WTC11 (cell line): ENCODE measurements around the gene GANAB. TPM values are rescaled to one million over a fixed set of nuclear protein-coding genes. Genes with fewer than 3 reads are reported as not detected.

Experiments
- ATF1 ChIP-seq: sonication (generic); formaldehyde crosslinking; IDR thresholded peaks from 2 replicates; pipeline ENCODE4 v1.8.1; 2023; ENCODE audit warnings: mild to moderate bottlenecking, moderate library complexity, missing genetic modification reagents
- ATF2 ChIP-seq: sonication (generic); formaldehyde crosslinking; IDR thresholded peaks from 2 replicates; pipeline ENCODE4 v1.8.1; 2022; ENCODE audit warnings: low read depth, missing genetic modification reagents, borderline replicate concordance
- ATF3 ChIP-seq: sonication (generic); formaldehyde crosslinking; conservative IDR thresholded peaks from 2 replicates; pipeline ENCODE4 v1.8.1; 2022; ENCODE audit warnings: mild to moderate bottlenecking, missing genetic modification reagents
- ETV6 ChIP-seq: sonication (generic); formaldehyde crosslinking; IDR thresholded peaks from 2 replicates; pipeline ENCODE4 v1.8.1; 2022; ENCODE audit warnings: mild to moderate bottlenecking, missing genetic modification reagents
- JUN ChIP-seq: sonication (generic); formaldehyde crosslinking; IDR thresholded peaks from 2 replicates; pipeline ENCODE4 v1.8.0; 2023; ENCODE audit warnings: mild to moderate bottlenecking, missing genetic modification reagents
- MXD4 ChIP-seq: fragments of 250-450 bp; sonication (Bioruptor Pico); IDR thresholded peaks from 2 replicates; pipeline ENCODE4 v1.8.0; 2021; ENCODE audit warnings: mild to moderate bottlenecking, moderate library complexity, borderline replicate concordance
- MYBL2 ChIP-seq: sonication (generic); formaldehyde crosslinking; IDR thresholded peaks from 2 replicates; pipeline ENCODE4 v1.8.1; 2023; ENCODE audit warnings: mild to moderate bottlenecking, moderate library complexity, missing genetic modification reagents
- RORB ChIP-seq: fragments of 250-450 bp; sonication (Bioruptor Pico); IDR thresholded peaks from 2 replicates; pipeline ENCODE4 v1.9.0; 2021; ENCODE audit warnings: mild to moderate bottlenecking
- SMAD3 ChIP-seq: sonication (generic); formaldehyde crosslinking; IDR thresholded peaks from 2 replicates; pipeline ENCODE4 v1.8.0; 2022; ENCODE audit warnings: missing genetic modification reagents, mild to moderate bottlenecking, borderline replicate concordance
- SMAD4 ChIP-seq: sonication (generic); formaldehyde crosslinking; IDR thresholded peaks from 2 replicates; pipeline ENCODE4 v1.8.0; 2022; ENCODE audit warnings: mild to moderate bottlenecking, missing genetic modification reagents
- TCF7 ChIP-seq: sonication (generic); formaldehyde crosslinking; IDR thresholded peaks from 2 replicates; pipeline ENCODE4 v1.8.0; 2022; ENCODE audit warnings: mild to moderate bottlenecking, low read depth, missing genetic modification reagents, moderate library complexity
- TP53 ChIP-seq: sonication (generic); formaldehyde crosslinking; IDR thresholded peaks from 2 replicates; pipeline ENCODE4 v1.8.1; 2023; ENCODE audit warnings: mild to moderate bottlenecking, missing genetic modification reagents
- USF2 ChIP-seq: sonication (generic); formaldehyde crosslinking; IDR thresholded peaks from 2 replicates; pipeline ENCODE4 v1.8.1; 2023; ENCODE audit warnings: mild to moderate bottlenecking, missing genetic modification reagents, moderate library complexity
- ZNF121 ChIP-seq: sonication (generic); formaldehyde crosslinking; IDR thresholded peaks from 2 replicates; pipeline ENCODE4 v1.8.0; 2023; ENCODE audit warnings: missing genetic modification reagents
- ZNF219 ChIP-seq: sonication (generic); formaldehyde crosslinking; IDR thresholded peaks from 2 replicates; pipeline ENCODE4 v1.8.0; 2023; ENCODE audit warnings: missing genetic modification reagents, mild to moderate bottlenecking, borderline replicate concordance
- ZNF317 ChIP-seq: sonication (generic); formaldehyde crosslinking; IDR thresholded peaks from 2 replicates; pipeline ENCODE4 v1.8.1; 2023; ENCODE audit warnings: low read depth, mild to moderate bottlenecking, moderate library complexity, missing genetic modification reagents, borderline replicate concordance
- total RNA-seq: library from RNA; stranded (reverse); gene quantifications from 3 replicates; pipeline ENCODE4 v1.2.3, GENCODE V29; 2021
- TF ChIP-seq, protein P1 (sequence below): sonication (generic); formaldehyde crosslinking; IDR thresholded peaks from 2 replicates; pipeline ENCODE4 v1.8.0; 2022; ENCODE audit warnings: mild to moderate bottlenecking, missing genetic modification reagents
- TF ChIP-seq, protein P2 (sequence below): sonication (generic); formaldehyde crosslinking; IDR thresholded peaks from 2 replicates; pipeline ENCODE4 v1.8.0; 2023; ENCODE audit warnings: mild to moderate bottlenecking, missing genetic modification reagents
- TF ChIP-seq, protein P3 (sequence below): fragments of 200-600 bp; IDR thresholded peaks from 2 replicates; pipeline ENCODE4 v1.8.0; 2022; ENCODE audit warnings: antibody characterized with exemption
- TF ChIP-seq, protein P4 (sequence below): sonication (generic); formaldehyde crosslinking; IDR thresholded peaks from 2 replicates; pipeline ENCODE4 v1.8.0; 2022; ENCODE audit warnings: mild to moderate bottlenecking, missing genetic modification reagents
- TF ChIP-seq, protein P5 (sequence below): sonication (generic); formaldehyde crosslinking; IDR thresholded peaks from 2 replicates; pipeline ENCODE4 v1.8.0; 2023; ENCODE audit warnings: missing genetic modification reagents

GANAB gene
- total RNA-seq, 1 experiment from 2014 or later: 327 TPM

DNA sequence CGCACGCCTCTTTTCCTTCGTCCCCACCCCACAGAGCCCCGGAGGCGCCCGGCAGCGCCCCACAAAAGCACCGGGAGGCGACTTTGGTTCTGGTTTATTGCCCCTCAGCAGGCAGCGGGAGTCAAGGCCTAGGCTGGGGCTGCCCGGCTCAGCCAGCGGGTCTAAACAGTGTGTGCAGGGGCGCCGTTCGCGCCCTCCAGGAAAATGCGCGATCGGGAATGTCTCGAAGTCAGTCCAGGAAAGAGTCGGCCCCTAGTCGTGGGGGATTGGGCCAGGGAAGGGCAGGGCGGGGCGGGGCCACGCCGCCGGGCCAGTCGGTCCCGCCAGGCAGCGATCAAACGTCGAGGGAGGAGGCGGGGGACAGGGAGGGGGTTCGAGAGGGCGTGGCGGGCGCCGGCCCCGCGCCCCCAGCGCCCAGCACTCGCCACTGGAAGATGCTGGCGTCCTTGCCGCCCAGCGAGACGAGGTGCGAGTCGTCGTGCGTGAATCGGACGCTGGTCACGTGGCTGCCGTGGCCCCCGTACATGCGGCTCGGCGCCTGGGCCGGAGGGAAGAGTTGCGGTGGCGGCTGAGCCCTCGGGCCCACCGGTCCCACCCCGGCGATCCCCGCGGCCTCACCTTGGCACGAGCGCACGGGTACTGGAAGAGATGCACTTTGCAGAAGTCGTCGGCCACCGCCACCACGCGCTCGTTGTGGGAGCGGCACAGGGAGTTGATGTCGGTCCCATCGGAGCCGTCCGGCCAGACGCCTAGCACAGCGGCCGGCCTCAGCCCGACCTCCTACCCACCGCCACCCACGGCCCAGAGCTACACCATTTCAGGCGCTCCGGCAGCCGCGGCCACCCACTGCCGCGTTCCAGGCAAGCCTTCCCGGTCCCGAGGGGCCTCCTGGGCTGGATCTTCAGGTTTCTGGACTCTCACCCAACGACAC is 44.0 kb downstream of the GANAB start (continued):
- TF ChIP-seq, protein P1, sequence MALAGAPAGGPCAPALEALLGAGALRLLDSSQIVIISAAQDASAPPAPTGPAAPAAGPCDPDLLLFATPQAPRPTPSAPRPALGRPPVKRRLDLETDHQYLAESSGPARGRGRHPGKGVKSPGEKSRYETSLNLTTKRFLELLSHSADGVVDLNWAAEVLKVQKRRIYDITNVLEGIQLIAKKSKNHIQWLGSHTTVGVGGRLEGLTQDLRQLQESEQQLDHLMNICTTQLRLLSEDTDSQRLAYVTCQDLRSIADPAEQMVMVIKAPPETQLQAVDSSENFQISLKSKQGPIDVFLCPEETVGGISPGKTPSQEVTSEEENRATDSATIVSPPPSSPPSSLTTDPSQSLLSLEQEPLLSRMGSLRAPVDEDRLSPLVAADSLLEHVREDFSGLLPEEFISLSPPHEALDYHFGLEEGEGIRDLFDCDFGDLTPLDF: peak; percentile 76; the same call in 1 of the 2 replicates
- peak; percentile 21; the same call in 1 of the 2 replicates for TF ChIP-seq ATF1
- no peak for TF ChIP-seq ATF3 (CRISPR knock-in tag)
- TF ChIP-seq MYBL2 (CRISPR knock-in tag): peak; percentile 88; the same call in 1 of the 2 replicates
- TF ChIP-seq, protein P2, sequence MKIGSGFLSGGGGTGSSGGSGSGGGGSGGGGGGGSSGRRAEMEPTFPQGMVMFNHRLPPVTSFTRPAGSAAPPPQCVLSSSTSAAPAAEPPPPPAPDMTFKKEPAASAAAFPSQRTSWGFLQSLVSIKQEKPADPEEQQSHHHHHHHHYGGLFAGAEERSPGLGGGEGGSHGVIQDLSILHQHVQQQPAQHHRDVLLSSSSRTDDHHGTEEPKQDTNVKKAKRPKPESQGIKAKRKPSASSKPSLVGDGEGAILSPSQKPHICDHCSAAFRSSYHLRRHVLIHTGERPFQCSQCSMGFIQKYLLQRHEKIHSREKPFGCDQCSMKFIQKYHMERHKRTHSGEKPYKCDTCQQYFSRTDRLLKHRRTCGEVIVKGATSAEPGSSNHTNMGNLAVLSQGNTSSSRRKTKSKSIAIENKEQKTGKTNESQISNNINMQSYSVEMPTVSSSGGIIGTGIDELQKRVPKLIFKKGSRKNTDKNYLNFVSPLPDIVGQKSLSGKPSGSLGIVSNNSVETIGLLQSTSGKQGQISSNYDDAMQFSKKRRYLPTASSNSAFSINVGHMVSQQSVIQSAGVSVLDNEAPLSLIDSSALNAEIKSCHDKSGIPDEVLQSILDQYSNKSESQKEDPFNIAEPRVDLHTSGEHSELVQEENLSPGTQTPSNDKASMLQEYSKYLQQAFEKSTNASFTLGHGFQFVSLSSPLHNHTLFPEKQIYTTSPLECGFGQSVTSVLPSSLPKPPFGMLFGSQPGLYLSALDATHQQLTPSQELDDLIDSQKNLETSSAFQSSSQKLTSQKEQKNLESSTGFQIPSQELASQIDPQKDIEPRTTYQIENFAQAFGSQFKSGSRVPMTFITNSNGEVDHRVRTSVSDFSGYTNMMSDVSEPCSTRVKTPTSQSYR (CRISPR knock-in tag): peak; percentile 81
- TF ChIP-seq TP53 (CRISPR knock-in tag): peak; percentile 80; the same call in 1 of the 2 replicates
- TF ChIP-seq ATF2 (CRISPR knock-in tag): no peak
- TF ChIP-seq RORB: no peak
- TF ChIP-seq ZNF317: peak; percentile 39; the same call in 1 of the 2 replicates
- TF ChIP-seq, protein P3, sequence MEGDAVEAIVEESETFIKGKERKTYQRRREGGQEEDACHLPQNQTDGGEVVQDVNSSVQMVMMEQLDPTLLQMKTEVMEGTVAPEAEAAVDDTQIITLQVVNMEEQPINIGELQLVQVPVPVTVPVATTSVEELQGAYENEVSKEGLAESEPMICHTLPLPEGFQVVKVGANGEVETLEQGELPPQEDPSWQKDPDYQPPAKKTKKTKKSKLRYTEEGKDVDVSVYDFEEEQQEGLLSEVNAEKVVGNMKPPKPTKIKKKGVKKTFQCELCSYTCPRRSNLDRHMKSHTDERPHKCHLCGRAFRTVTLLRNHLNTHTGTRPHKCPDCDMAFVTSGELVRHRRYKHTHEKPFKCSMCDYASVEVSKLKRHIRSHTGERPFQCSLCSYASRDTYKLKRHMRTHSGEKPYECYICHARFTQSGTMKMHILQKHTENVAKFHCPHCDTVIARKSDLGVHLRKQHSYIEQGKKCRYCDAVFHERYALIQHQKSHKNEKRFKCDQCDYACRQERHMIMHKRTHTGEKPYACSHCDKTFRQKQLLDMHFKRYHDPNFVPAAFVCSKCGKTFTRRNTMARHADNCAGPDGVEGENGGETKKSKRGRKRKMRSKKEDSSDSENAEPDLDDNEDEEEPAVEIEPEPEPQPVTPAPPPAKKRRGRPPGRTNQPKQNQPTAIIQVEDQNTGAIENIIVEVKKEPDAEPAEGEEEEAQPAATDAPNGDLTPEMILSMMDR: no peak
- TF ChIP-seq ZNF121 (CRISPR knock-in tag): no peak
- no peak for TF ChIP-seq SMAD4 (CRISPR knock-in tag)
- peak; percentile 58; the same call in 1 of the 2 replicates for TF ChIP-seq ETV6 (CRISPR knock-in tag)
- TF ChIP-seq JUN (CRISPR knock-in tag): peak; percentile 76; the same call in 1 of the 2 replicates
- TF ChIP-seq, protein P4, sequence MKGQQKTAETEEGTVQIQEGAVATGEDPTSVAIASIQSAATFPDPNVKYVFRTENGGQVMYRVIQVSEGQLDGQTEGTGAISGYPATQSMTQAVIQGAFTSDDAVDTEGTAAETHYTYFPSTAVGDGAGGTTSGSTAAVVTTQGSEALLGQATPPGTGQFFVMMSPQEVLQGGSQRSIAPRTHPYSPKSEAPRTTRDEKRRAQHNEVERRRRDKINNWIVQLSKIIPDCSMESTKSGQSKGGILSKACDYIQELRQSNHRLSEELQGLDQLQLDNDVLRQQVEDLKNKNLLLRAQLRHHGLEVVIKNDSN (CRISPR knock-in tag): peak; percentile 93
- 0 out of 2 replicates have a peak, but pooled peaks have one; percentile 37 for TF ChIP-seq TCF7 (CRISPR knock-in tag)
- TF ChIP-seq MXD4: no peak
- 0 out of 2 replicates have a peak, but pooled peaks have one; percentile 79 for TF ChIP-seq ZNF219 (CRISPR knock-in tag)
- TF ChIP-seq, protein P5, sequence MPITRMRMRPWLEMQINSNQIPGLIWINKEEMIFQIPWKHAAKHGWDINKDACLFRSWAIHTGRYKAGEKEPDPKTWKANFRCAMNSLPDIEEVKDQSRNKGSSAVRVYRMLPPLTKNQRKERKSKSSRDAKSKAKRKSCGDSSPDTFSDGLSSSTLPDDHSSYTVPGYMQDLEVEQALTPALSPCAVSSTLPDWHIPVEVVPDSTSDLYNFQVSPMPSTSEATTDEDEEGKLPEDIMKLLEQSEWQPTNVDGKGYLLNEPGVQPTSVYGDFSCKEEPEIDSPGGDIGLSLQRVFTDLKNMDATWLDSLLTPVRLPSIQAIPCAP (CRISPR knock-in tag): peak; percentile 69; the same call in 1 of the 2 replicates
- TF ChIP-seq USF2 (CRISPR knock-in tag): peak; percentile 94
- peak; percentile 59; the same call in 1 of the 2 replicates for TF ChIP-seq SMAD3 (CRISPR knock-in tag)
